Vagina (tissue), 2 donors: ENCODE data around the gene NEDD9. TPM values are rescaled to one million over a fixed set of nuclear protein-coding genes. Genes with fewer than 3 reads are reported as not detected.

Source experiments
- DNase-seq, 2 donors: peaks; one replicate each; pipeline ENCODE4 v3.0.0-alpha.2; 2017; ENCODE audit errors: extremely low spot score in 2 of 2
- H3K27ac ChIP-seq: fragments of 200-600 bp; sonication (generic); one replicate; pipeline ENCODE4 v1.5.1; 2019
- H3K27me3 ChIP-seq: fragments of 200-600 bp; sonication (generic); one replicate; pipeline ENCODE4 v1.5.1; 2019
- H3K36me3 ChIP-seq, 2 donors: fragments of 200-600 bp; sonication (generic); one replicate each; pipeline ENCODE4 v1.5.1; 2017 to 2019
- H3K4me1 ChIP-seq: fragments of 200-600 bp; sonication (generic); one replicate; pipeline ENCODE4 v1.5.1; 2019
- H3K4me3 ChIP-seq, 2 donors: fragments of 200-600 bp; sonication (generic); 1 replicate in 1 of 2; 2 replicates in 1 of 2; pipeline ENCODE4 v1.5.1; 2016 to 2019
- H3K9me3 ChIP-seq: fragments of 200-600 bp; sonication (generic); one replicate; pipeline ENCODE4 v1.5.1; 2019
- CTCF ChIP-seq, 3 experiments: fragments of 450-650 bp in 2 of 3; fragments of 200-600 bp in 1 of 3; sonication (generic) in 1 of 3; IDR thresholded peaks; one replicate each; pipeline ENCODE4 v1.5.1; 2017 to 2019; ENCODE audit warnings: antibody characterized with exemption in 3 of 3, mild to moderate bottlenecking in 2 of 3, moderate library complexity in 2 of 3
- POLR2A ChIP-seq, 2 donors: fragments of 450-650 bp; IDR thresholded peaks; one replicate each; pipeline ENCODE4 v1.6.1; 2017; ENCODE audit warnings: antibody characterized with exemption in 2 of 2, mild to moderate bottlenecking in 2 of 2, moderate library complexity in 2 of 2
- POLR2AphosphoS5 ChIP-seq, 2 donors: sonication (generic); formaldehyde crosslinking; IDR thresholded peaks; one replicate each; pipeline ENCODE4 v1.9.0; 2017; ENCODE audit warnings: antibody characterized with exemption in 2 of 2, mild to moderate bottlenecking in 2 of 2, low read depth in 1 of 2; ENCODE audit not compliant: insufficient read depth in 1 of 2
- intact Hi-C: fragments of 100-400 bp; cut with DNase I; formaldehyde crosslinking; loops from one replicate; pipeline ENCODE4 v1.15.1; 2023
- total RNA-seq: library from RNA; depleted of rRNA; stranded (reverse); fragments of >200 nt; gene quantifications from one replicate; pipeline ENCODE4 v1.2.3, GENCODE V29; 2016

The NEDD9 gene
- total RNA-seq, 1 donor from 2014 or later, result 45.4 TPM

DNA sequence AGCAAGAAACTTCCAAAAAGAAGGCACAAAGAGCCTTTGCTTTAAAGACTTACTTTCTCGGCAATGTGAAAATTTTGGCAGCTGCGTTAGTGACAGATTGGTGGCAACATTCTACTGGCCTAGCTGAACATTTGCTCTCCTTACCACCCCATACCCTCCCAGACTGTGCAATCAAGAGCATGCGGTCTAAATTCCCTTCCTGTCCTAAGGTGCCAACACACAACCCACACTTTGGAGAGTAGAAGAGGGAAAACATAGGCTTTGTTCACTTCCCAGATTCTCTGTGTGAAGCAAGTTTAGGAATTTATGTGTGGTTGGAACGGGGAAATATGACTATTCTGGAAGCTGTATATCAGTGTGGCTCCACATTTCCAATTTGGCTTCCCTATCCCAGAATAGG lies 29.8 kb upstream of the NEDD9 start:
- TF ChIP-seq CTCF (IDR thresholded peaks at IDR 0.05), result no peak
- TF ChIP-seq POLR2AphosphoS5 (IDR thresholded peaks at IDR 0.05; ENCODE audit: insufficient read depth in 1 of 2, low read depth in 1 of 2), result no peak
- no peak for TF ChIP-seq POLR2A (IDR thresholded peaks at IDR 0.05)
- no peak for DNase-seq
- intact Hi-C loops, result no loop called here
- Histone ChIP-seq H3K27me3 (no peaks in the 10 kb centered on the region), H3K4me3 (no peak overlapping the region), H3K27ac (no peak overlapping the region), H3K4me1 (peaks cover 21% of the 10 kb centered on the region), H3K9me3 (no peaks in the 10 kb centered on the region), H3K36me3 (no peaks in the 10 kb centered on the region)

DNA sequence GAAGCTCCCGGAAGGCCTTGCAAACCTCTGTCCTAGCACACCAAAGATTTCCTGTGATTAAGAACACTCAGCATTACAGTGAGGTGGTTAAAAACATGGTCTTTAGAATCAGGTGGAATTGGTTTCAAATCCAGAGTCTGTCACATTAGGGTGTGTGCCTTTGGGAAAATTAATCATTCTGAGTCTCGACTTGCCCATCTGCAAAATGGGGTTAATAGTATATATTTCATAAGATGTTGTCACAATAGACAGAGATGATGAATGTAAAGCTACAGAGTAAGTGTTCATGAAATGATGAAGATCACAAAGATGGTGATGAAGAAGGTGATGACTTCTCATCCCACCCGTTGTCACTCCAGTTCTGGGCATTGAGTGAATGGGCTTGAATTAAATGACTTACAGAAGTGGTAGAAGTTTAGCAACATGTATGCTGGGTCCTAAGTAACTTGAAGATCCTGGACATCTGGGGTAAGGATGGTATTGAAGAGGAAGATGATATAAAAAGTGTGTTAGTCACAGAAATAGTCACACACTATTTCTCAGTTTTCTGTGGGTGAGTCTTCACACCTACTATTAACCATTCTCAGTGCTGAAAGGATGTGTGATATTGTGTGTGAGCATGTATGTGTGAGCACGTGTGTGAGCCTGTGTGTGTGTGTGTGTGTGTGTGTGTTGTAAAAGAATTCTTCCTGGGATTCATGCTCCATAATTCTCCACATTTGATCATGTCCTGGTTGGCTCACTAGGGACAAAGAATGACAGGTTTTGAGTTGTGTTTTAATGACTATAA lies 28.0 kb upstream of the NEDD9 start:
- H3K27ac ChIP-seq, result no peak overlapping the region
- TF ChIP-seq POLR2A (IDR thresholded peaks at IDR 0.05), result no peak
- no peak for TF ChIP-seq CTCF (IDR thresholded peaks at IDR 0.05)
- TF ChIP-seq POLR2AphosphoS5 (IDR thresholded peaks at IDR 0.05; ENCODE audit: insufficient read depth in 1 of 2, low read depth in 1 of 2), result no peak
- intact Hi-C loops, result no loop called here

DNA sequence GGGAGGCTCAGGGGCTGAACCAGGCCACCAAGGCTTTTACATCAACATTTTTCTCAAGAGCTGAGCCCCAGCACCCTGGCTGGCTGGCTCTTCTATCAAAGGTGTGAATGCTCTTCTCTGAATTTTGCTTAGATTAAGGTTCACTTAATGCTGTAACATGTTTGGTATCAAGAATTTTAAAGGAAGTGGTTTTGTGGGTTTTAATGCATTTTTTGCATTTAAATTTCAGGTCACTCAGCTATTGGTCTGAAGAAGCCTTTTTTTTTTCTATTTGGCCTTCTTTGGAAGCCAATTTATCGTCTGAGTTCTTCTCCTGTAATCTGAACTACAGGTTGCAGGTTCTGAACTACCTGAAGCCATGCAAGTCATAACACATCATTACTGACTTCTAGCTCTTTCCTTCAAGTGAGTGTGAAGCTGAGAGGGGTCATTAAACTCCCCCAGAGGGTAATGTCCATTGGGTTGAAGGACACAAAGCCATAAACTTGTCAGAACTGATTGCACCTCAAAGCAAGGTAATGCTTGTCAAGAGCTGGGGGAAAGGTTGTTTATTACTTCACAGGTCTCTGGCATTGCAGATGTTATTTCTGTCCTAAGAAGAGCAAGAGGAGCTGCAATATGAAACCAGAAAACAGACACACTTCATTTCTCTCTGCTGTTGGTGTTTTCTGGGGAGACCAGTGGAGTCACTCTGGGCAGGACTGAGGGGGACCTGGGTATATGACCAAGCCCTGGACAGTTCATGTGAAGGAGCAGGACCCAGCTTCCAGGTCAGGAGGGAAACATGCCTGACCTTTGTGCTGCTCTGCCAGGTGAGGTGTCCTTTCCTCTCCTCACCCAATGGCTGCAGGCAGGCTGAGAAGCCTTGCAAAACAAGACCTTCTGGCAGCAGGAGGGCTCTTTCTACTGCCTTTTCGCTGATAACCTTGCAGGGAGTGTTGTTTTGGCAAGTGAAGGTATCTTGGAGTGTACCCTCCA lies 26.1 kb upstream of the NEDD9 start:
- no peaks in the 10 kb centered on the region for H3K27me3 ChIP-seq
- H3K36me3 ChIP-seq, result no peaks in the 10 kb centered on the region
- H3K9me3 ChIP-seq, result no peaks in the 10 kb centered on the region
- DNase-seq, result no peak
- intact Hi-C loops, result no loop called here
- H3K4me1 ChIP-seq, result peaks cover 17% of the 10 kb centered on the region
- no peak overlapping the region for H3K27ac ChIP-seq
- TF ChIP-seq CTCF (IDR thresholded peaks at IDR 0.05), result no peak
- TF ChIP-seq POLR2AphosphoS5 (IDR thresholded peaks at IDR 0.05; ENCODE audit: insufficient read depth in 1 of 2, low read depth in 1 of 2), result no peak
- TF ChIP-seq POLR2A (IDR thresholded peaks at IDR 0.05), result no peak
- no peak overlapping the region for H3K4me3 ChIP-seq

More for the DNA sequence above, 28.0 kb upstream of the NEDD9 start:
- H3K4me1 ChIP-seq, result peaks cover 21% of the 10 kb centered on the region
- no peaks in the 10 kb centered on the region for H3K9me3 ChIP-seq
- no peak overlapping the region for H3K4me3 ChIP-seq
- H3K36me3 ChIP-seq, result no peaks in the 10 kb centered on the region
- no peaks in the 10 kb centered on the region for H3K27me3 ChIP-seq
- DNase-seq, result no peak

DNA sequence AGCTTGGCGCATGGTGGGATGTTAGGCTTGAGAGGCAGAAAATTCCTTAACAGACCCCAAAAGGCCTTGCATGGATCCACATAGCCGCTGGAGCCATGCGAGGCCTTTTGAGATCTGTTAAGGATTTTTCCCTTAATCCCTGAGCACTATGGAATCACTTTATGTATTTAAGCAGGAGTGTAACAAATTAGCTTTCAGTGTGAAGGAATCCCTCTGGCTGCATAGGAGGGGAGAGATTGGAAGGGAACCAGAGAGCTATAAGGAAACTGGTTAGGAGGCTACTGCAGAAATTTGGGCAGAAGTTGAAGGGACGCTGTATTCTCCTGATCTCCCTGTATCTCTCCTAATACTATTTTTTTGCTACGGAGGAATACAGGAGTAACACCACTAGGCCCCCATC lies 23.1 kb upstream of the NEDD9 start:
- Histone ChIP-seq H3K9me3 (no peaks in the 10 kb centered on the region), H3K36me3 (no peaks in the 10 kb centered on the region), H3K27me3 (no peaks in the 10 kb centered on the region), H3K27ac (no peak overlapping the region), H3K4me1 (peaks cover 17% of the 10 kb centered on the region), H3K4me3 (no peak overlapping the region)
- DNase-seq, result no peak
- intact Hi-C loops, result no loop called here
- TF ChIP-seq POLR2AphosphoS5 (IDR thresholded peaks at IDR 0.05; ENCODE audit: insufficient read depth in 1 of 2, low read depth in 1 of 2), result no peak
- TF ChIP-seq CTCF (IDR thresholded peaks at IDR 0.05), result no peak
